ENCODE measurements around the gene KATNAL2. TPM values are rescaled to one million over a fixed set of nuclear protein-coding genes. Genes with fewer than 3 reads are reported as not detected.

KATNAL2 gene
- total and polyA plus RNA-seq, 2 experiments from 2014 or later = 3.9 to 4.1 TPM

DNA sequence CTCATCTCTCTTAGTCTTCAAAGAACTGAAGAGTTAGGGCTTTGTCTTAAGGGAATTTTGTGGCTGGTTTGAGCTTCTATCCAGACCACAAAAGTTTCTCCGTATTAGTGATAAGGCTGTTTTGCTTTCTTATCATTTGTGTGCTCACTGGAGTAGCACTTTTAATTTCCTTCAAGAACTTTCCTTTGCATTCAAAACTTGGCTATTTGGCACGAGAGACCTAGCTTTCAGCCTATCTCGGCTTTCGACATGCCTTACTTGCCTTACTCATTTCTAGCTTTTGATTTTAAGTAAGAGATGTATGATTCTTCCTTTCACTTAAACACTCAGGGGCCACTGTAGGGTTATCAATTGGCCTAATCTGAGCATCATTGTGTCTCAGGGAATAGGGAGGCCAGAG is 203.0 kb downstream of the KATNAL2 start:
- no peaks in the 10 kb centered on the region for H3K79me2 ChIP-seq (ENCODE audit: insufficient read depth)
- no peak overlapping the region for H3K27ac ChIP-seq
- H3F3A ChIP-seq (ENCODE audit: insufficient read depth) = peaks cover 23% of the 10 kb centered on the region
- no peaks in the 10 kb centered on the region for H4K20me1 ChIP-seq (ENCODE audit: insufficient read depth)
- no peak for DNase-seq
- TF ChIP-seq EZH2phosphoT487 (IDR thresholded peaks at IDR 0.05; ENCODE audit: insufficient read depth, low read depth) (no peak), EZH2 (IDR thresholded peaks at IDR 0.05; ENCODE audit: insufficient read depth, poor library complexity, severe bottlenecking) (no peak)
- H3K9me3 ChIP-seq (ENCODE audit: low read depth) = no peaks in the 10 kb centered on the region
- no peak overlapping the region for H3K9ac ChIP-seq
- H3K4me2 ChIP-seq (ENCODE audit: unreplicated experiment) = no peak overlapping the region
- in situ Hi-C loops (cut with MboI) = no loop called here
- no peaks in the 10 kb centered on the region for H3K27me3 ChIP-seq (replicated peaks; ENCODE audit: insufficient read depth)
- H3K4me3 ChIP-seq = no peak overlapping the region
- no peaks in the 10 kb centered on the region for H3K9me2 ChIP-seq (ENCODE audit: insufficient read depth)
- WGBS, 2 experiments (ENCODE audit: low coverage in 1 of 2, low lambda C conversion rate in 2 of 2, missing lambda C conversion rate in 2 of 2) = 98% methylated on average over 4 of the region's 4 CpGs
- H2AFZ ChIP-seq = no peak overlapping the region
- H3K4me1 ChIP-seq (ENCODE audit: insufficient read depth) = peaks cover 15% of the 10 kb centered on the region
- H3K36me3 ChIP-seq (ENCODE audit: low read depth) = 0 out of 2 replicates have a peak, but pooled peaks cover 3% of the 10 kb centered on the region

DNA sequence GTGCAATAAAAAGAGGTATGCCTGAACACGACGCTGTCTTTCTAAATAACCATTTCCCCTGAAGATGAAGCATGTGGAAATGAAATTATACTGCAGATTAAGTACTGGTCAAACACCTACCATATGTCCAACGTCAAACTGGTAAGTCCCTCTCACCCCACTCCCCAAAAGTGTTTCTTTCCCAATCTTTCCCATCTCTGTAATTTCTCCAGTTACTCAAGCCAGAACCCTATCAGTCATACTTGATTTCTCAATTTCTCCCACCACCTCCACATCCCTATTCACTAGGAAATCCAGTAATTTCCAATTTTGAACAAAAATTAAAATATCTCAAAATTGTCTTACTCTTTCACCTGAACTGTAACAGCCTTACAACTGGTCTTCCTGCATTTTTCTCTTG is 203.7 kb downstream of the KATNAL2 start:
- no peak for DNase-seq
- H3K79me2 ChIP-seq (ENCODE audit: insufficient read depth) = no peaks in the 10 kb centered on the region
- no peak overlapping the region for H3K4me2 ChIP-seq (ENCODE audit: unreplicated experiment)
- H3K9ac ChIP-seq = no peak overlapping the region
- in situ Hi-C loops (cut with MboI) = no loop called here
- 97 to 99% methylated on average over 3 of the region's 3 CpGs for WGBS, 2 experiments (ENCODE audit: low coverage in 1 of 2, low lambda C conversion rate in 2 of 2, missing lambda C conversion rate in 2 of 2)
- no peak overlapping the region for H3K27ac ChIP-seq
- H3K27me3 ChIP-seq (replicated peaks; ENCODE audit: insufficient read depth) = no peaks in the 10 kb centered on the region
- no peak for TF ChIP-seq EZH2 (IDR thresholded peaks at IDR 0.05; ENCODE audit: insufficient read depth, poor library complexity, severe bottlenecking)
- TF ChIP-seq EZH2phosphoT487 (IDR thresholded peaks at IDR 0.05; ENCODE audit: insufficient read depth, low read depth) = no peak
- no peaks in the 10 kb centered on the region for H3K9me3 ChIP-seq (ENCODE audit: low read depth)
- no peaks in the 10 kb centered on the region for H3K9me2 ChIP-seq (ENCODE audit: insufficient read depth)
- H2AFZ ChIP-seq = no peak overlapping the region
- peaks cover 15% of the 10 kb centered on the region for H3K4me1 ChIP-seq (ENCODE audit: insufficient read depth)
- 0 out of 2 replicates have a peak, but pooled peaks cover 3% of the 10 kb centered on the region for H3K36me3 ChIP-seq (ENCODE audit: low read depth)
- peaks cover 23% of the 10 kb centered on the region for H3F3A ChIP-seq (ENCODE audit: insufficient read depth)
- no peak overlapping the region for H3K4me3 ChIP-seq
- no peaks in the 10 kb centered on the region for H4K20me1 ChIP-seq (ENCODE audit: insufficient read depth)

DNA sequence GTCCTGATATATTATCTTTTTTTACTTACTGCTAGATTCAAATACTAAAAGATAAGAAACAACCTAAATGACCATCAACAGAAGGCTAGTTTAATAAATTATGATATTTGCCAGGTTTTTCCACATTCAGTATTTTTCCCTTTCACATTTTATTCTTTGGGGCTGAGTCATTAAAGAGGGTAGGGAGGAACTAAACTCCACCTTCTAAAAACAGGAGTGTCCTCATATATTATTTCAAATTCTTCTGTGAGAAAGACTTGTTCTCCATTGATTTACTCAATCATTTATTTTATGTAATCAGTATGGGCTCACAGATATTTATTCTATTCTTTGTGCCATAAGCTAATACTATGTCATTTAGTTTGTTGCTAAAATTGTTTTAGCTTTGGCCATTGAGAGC is 223.9 kb downstream of the KATNAL2 start:
- no peak for TF ChIP-seq EZH2 (IDR thresholded peaks at IDR 0.05; ENCODE audit: insufficient read depth, poor library complexity, severe bottlenecking)
- no peak for TF ChIP-seq EZH2phosphoT487 (IDR thresholded peaks at IDR 0.05; ENCODE audit: insufficient read depth, low read depth)

GRCh38 chr18:47143153-47143552 is 225.8 kb downstream of the KATNAL2 start:
- Histone ChIP-seq H3K4me2 (ENCODE audit: unreplicated experiment) (no peak overlapping the region), H3K27ac (no peak overlapping the region), H3K36me3 (ENCODE audit: low read depth) (no peaks in the 10 kb centered on the region), H4K20me1 (ENCODE audit: insufficient read depth) (0 out of 2 replicates have a peak, but pooled peaks cover 9% of the 10 kb centered on the region), H2AFZ (no peak overlapping the region), H3K9ac (no peak overlapping the region), H3F3A (ENCODE audit: insufficient read depth) (0 out of 2 replicates have a peak, but pooled peaks cover 5% of the 10 kb centered on the region), H3K79me2 (ENCODE audit: insufficient read depth) (peaks cover 97% of the 10 kb centered on the region), H3K4me3 (no peak overlapping the region), H3K4me1 (ENCODE audit: insufficient read depth) (no peaks in the 10 kb centered on the region), H3K9me2 (ENCODE audit: insufficient read depth) (no peaks in the 10 kb centered on the region), H3K27me3 (replicated peaks; ENCODE audit: insufficient read depth) (no peaks in the 10 kb centered on the region), H3K9me3 (ENCODE audit: low read depth) (no peaks in the 10 kb centered on the region)
- TF ChIP-seq EZH2phosphoT487 (IDR thresholded peaks at IDR 0.05; ENCODE audit: insufficient read depth, low read depth) (no peak), EZH2 (IDR thresholded peaks at IDR 0.05; ENCODE audit: insufficient read depth, poor library complexity, severe bottlenecking) (no peak)
- in situ Hi-C loops (cut with MboI) = no loop called here
- 96% methylated on average over 5 of the region's 5 CpGs for WGBS, 2 experiments (ENCODE audit: low coverage in 1 of 2, low lambda C conversion rate in 2 of 2, missing lambda C conversion rate in 2 of 2)
- DNase-seq = no peak

More for the DNA sequence above, 223.9 kb downstream of the KATNAL2 start:
- in situ Hi-C loops (cut with MboI) = no loop called here
- Histone ChIP-seq H3K4me1 (ENCODE audit: insufficient read depth) (no peaks in the 10 kb centered on the region), H3K27me3 (replicated peaks; ENCODE audit: insufficient read depth) (no peaks in the 10 kb centered on the region), H3K4me3 (no peak overlapping the region), H3K36me3 (ENCODE audit: low read depth) (no peaks in the 10 kb centered on the region; the same call in 1 of the 2 replicates), H2AFZ (no peak overlapping the region), H3K79me2 (ENCODE audit: insufficient read depth) (peaks cover 87% of the 10 kb centered on the region), H4K20me1 (ENCODE audit: insufficient read depth) (0 out of 2 replicates have a peak, but pooled peaks cover 9% of the 10 kb centered on the region), H3K9me3 (ENCODE audit: low read depth) (no peaks in the 10 kb centered on the region), H3F3A (ENCODE audit: insufficient read depth) (no peaks in the 10 kb centered on the region), H3K27ac (no peak overlapping the region), H3K4me2 (ENCODE audit: unreplicated experiment) (no peak overlapping the region), H3K9me2 (ENCODE audit: insufficient read depth) (no peaks in the 10 kb centered on the region), H3K9ac (no peak overlapping the region)
- no peak for DNase-seq

All from GM23248 (cell line).